COR-L47 (cell line): Measurements from ENCODE around the gene PPP2R1B.

Source experiments
- DNase-seq: peaks from one replicate; lab custom pipeline; 2025; lab: John Stamatoyannopoulos, UW

PPP2R1B gene

GRCh38 chr11:111748035-111748804 lies 18.0 kb downstream of the PPP2R1B start:
- DNase-seq, result no peak

- no peak for DNase-seq
Observed at GRCh38 chr11:111745719-111746504, 20.3 kb downstream of the PPP2R1B start.

- no peak for DNase-seq
Observed at GRCh38 chr11:111743700-111744099, 22.5 kb downstream of the PPP2R1B start.

- no peak for DNase-seq
Observed at GRCh38 chr11:111741751-111742150, 24.4 kb downstream of the PPP2R1B start.

GRCh38 chr11:111739299-111739698 lies 26.9 kb downstream of the PPP2R1B start:
- DNase-seq, result no peak

GRCh38 chr11:111737444-111738210 lies 28.6 kb downstream of the PPP2R1B start:
- no peak for DNase-seq

- no peak for DNase-seq
Observed at GRCh38 chr11:111736621-111737443, 29.4 kb downstream of the PPP2R1B start.

GRCh38 chr11:111736181-111736590 lies 30.0 kb downstream of the PPP2R1B start:
- no peak for DNase-seq

- DNase-seq, result peak; percentile 64
Observed at GRCh38 chr11:111735262-111736116, 30.7 kb downstream of the PPP2R1B start.

GRCh38 chr11:111734954-111735261 lies 31.3 kb downstream of the PPP2R1B start:
- no peak for DNase-seq

- no peak for DNase-seq
Observed at GRCh38 chr11:111734101-111734953, 31.9 kb downstream of the PPP2R1B start.

- no peak for DNase-seq
Observed at GRCh38 chr11:111733611-111734088, 32.5 kb downstream of the PPP2R1B start.

GRCh38 chr11:111733016-111733415 lies 33.2 kb downstream of the PPP2R1B start:
- DNase-seq, result no peak

- no peak for DNase-seq
Observed at GRCh38 chr11:111731821-111732220, 34.4 kb downstream of the PPP2R1B start.

GRCh38 chr11:111730871-111731591 lies 35.2 kb downstream of the PPP2R1B start:
- DNase-seq, result no peak

GRCh38 chr11:111729831-111730311 lies 36.3 kb downstream of the PPP2R1B start:
- DNase-seq, result no peak

GRCh38 chr11:111729071-111729830 lies 36.9 kb downstream of the PPP2R1B start:
- no peak for DNase-seq

GRCh38 chr11:111727431-111727830 lies 38.8 kb downstream of the PPP2R1B start:
- DNase-seq, result no peak
